ENCODE measurements around the gene ATM.

DNA sequence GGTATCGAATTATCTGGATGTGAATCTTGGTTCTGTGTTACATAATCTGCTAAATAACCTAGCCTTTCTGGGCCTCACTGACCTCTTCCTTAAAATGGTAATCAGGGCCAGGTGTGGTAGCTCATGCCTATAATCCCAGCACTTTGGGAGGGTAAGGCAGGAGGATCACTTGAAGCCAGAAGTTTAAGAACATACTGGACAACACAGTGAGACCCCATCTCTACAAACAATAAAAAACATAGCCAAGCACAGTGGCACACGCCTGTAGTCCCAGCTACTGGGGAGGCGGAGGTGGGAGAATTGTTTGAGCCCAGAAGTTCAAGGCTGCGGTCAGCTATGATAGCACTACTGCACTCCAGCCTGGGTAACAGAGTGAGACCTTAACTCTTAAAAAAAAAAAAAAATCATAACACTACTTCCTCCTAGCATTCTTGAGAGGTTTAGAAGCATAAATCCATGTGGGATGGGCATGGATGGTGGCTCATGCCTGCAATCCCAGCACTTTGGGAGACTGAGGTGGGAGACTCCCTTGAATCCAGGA, 171.9 kb downstream of the ATM start:
- TF ChIP-seq, protein P1, sequence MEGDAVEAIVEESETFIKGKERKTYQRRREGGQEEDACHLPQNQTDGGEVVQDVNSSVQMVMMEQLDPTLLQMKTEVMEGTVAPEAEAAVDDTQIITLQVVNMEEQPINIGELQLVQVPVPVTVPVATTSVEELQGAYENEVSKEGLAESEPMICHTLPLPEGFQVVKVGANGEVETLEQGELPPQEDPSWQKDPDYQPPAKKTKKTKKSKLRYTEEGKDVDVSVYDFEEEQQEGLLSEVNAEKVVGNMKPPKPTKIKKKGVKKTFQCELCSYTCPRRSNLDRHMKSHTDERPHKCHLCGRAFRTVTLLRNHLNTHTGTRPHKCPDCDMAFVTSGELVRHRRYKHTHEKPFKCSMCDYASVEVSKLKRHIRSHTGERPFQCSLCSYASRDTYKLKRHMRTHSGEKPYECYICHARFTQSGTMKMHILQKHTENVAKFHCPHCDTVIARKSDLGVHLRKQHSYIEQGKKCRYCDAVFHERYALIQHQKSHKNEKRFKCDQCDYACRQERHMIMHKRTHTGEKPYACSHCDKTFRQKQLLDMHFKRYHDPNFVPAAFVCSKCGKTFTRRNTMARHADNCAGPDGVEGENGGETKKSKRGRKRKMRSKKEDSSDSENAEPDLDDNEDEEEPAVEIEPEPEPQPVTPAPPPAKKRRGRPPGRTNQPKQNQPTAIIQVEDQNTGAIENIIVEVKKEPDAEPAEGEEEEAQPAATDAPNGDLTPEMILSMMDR (IDR thresholded peaks at IDR 0.05; ENCODE audit: insufficient read depth, low read length, poor library complexity, severe bottlenecking): no peak
- no peak for TF ChIP-seq EZH2phosphoT487 (conservative IDR thresholded peaks at IDR 0.05; ENCODE audit: low read length)

Measured in SU-DHL-6 (cell line).